ENCODE data around the gene AIP.
"Not testable (repeated sequence)": the region's sequence is repeated elsewhere in the genome, so short reads cannot be mapped to it uniquely, and the experiment has no call there.

The AIP gene

GRCh38 chr11:67507242-67507863 is 24.5 kb downstream of the AIP start:
- no peak for DNase-seq (ENCODE audit: low spot score)

DNA sequence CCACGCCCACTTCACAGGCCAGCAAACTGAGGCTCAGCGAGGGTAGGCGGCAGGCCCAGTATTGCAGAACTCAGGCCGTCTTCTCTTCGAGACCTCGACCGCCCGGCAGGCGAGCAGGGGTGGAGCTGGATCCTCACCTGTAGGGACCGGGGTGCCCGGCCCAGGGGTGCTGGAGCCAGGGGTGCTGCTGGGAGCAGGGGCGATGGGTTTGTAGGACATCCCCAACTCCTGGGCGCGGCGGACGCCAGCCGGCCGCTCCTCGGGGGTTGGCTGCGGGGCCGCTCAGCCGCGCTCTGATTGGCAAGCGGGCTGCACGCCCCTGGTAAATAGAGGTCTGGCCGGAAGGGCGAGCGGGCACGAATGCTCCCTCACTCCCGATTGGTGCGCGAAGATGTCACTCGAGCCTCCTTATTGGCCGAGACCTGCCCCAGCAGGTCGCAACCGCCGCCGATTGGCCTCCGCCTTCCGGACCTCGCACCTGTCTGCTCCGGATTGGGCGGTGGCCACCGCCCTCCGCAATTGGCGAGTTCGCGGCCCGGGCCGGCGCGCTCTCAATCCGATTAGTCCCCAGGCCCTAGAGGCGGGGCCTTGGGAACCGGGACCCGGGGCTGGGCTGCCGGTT is 25.1 kb downstream of the AIP start, which contains the start of gene CDK2AP2:
TSS of gene CDK2AP2 (minus strand) at position 299 of the 622 bp plus-strand sequence. CDS start at position 219, 80 bp downstream.
- DNase-seq (ENCODE audit: low spot score) = peak; percentile 99

DNA sequence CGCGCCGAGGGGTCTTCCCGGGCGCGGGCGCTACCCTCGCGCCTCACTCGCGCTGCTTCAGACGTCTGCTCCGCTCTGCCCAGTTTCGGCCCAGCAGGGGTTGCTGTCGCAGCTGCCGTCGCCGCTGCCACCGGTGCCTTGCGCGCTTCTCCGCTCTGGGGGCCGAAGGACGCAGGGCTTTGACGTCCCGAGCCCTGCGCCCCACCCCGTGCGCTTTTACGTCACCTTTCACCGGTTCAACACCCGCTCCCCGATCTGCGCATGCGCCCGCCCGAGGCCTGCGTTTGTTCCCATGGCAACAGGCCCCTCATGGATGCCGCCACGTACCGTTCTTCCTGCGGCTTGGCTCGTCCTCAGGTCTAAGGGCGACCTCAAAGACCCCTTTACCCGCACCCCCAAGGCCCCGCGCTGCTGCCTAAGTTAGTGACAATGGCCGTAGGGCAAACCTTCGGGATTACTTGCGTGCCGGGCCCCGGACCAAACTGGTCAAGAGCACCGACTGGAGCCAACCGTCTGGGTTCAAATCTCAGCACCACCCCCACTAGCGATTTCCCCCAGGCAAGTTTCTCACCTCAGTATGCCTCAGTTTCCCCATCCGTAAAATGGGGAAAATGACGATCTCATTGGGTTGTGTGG is 25.8 kb downstream of the AIP start:
- DNase-seq (ENCODE audit: low spot score) = peak; percentile 99

- DNase-seq (ENCODE audit: low spot score) = no peak
These were observed 27.2 kb downstream of the AIP start for GRCh38 chr11:67510023-67510345.

GRCh38 chr11:67511558-67511957 is 28.7 kb downstream of the AIP start:
- DNase-seq (ENCODE audit: low spot score) = not testable (repeated sequence)

DNA sequence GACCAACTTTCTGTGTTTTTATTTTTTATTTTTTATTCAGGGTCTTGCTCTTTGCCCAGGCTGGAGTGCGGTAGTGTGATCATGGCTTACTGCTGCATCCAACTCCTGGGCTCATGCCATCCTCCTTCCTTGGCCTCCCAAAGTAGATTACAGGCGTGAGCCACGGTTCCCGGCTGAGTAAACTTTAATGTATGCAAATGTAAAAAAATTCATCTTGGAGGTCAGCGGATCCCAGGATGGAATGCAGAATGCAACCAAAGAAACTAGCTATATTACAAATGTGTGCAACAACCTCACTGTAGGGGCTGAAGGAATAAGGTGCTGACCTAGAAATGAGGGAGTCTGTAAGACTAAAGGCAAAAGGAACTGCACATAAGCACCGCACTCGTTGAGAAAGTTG is 31.3 kb downstream of the AIP start:
- no peak for DNase-seq (ENCODE audit: low spot score)

- no peak for DNase-seq (ENCODE audit: low spot score)
These were observed 34.0 kb downstream of the AIP start for GRCh38 chr11:67516806-67517205.

DNA sequence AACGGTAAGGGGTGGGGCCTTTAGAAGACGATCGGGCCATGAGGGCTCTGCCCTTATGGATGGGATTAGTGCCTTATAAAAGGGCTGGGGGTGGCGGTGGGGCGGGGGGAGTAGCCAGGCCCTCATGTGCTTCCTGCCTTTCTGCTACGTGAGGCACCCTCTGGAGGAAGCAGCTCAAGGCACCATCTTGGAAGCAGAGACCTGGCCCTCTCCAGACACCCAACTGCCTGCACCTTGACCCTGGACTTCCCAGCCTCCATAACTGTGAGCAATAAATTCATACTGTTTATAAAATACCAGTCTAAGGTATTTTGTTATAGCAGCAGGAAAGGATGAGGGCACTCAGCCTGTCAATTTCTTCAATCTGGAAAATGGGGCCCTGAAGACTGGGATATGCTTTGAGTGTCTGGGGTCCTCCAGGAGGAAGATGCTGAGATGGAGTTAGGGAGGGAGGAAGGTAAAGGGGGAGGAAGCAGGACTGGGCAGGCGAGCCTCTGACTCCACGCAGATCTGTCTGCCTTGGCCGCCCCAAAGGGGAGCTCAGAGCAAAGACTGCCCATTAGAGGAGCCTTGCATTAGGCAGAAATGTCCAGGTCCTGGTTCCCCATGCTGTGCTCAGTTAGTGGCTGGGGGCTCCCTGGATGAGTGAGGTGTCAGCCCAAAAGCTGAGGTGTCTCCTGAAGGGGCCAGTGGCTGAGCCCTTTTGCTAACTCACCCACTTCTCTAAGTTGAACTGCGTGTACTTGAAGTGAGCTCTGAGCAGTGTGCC is 35.1 kb downstream of the AIP start:
- no peak for DNase-seq (ENCODE audit: low spot score)

DNA sequence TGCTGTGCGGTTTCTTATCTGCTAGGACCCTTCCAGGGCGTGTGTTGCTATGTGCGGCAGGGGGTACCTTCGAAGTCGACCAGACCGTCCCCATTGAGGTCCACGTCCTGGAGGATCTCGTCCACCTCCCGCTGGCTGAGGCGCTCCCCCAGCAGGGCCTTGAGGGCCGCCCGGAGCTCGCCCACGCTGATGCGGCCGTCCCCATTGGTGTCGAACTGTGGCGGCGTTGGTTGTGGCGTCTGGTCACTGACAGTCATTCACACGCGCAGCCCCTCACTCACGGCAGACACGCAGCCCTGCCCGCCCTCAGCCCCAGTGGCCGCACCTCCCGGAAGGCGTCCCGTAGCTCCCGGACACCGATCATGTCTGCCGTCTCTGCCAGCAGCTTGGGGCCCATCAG is 36.9 kb downstream of the AIP start:
- no peak for DNase-seq (ENCODE audit: low spot score)

GRCh38 chr11:67520856-67521824 is 38.3 kb downstream of the AIP start:
- DNase-seq (ENCODE audit: low spot score) = no peak

DNA sequence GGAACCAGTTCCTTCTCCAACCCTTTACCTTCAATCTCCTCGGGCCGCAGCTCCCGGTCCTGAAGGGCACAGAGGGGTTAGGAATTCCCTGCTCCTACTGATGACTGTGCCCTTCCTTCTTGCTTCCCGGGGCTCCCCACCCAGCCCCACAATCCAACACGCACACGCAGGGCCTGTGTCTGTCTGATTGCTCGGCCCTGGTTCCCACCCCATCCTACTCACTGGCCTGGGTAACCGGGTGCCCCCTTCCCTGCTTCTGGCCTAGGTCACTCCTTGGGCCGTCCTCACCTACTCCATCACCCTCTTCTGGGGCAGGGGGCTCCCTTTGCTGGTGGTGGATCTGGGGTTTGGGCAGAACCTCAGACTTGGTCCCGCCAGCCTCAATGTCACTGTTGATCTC is 39.1 kb downstream of the AIP start:
- no peak for DNase-seq (ENCODE audit: low spot score)

- no peak for DNase-seq (ENCODE audit: low spot score)
These were observed 39.5 kb downstream of the AIP start for GRCh38 chr11:67522338-67522737.

DNA sequence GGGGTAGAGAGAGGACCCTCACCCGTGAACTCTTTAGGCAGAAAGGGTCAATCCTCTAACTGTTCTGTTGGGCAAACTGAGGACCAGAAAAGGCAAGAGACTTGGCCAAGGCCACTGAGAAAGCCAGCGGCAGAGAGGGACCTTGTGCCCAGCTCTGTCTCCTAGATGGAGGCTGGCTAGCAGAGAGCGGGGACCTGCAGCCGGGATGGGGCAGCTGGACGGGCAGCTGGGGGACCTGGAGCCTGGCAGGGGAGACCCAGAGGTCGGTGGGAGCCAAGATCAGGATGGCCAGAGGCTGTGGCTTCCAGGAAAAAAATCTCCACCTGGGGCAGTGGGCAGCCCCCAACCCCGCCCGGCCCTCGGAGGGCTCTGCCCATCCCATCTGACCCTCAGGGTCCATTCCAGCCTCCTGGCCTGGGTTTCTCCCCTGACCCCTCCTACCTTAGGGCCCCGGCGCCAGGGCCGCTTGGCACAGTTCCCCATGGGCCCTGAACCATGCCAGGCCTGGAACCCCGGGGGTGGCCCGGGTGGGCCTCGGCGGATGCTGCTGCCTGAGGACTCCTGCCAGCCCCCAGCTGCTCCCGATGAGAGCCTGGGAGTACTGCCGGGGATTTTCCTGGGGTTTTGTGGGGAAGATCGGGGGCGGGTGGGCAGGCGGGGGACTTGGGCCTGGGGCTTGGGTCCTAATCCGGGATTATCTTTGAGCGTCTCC is 40.2 kb downstream of the AIP start, which contains the start of gene CABP2:
TSS of gene CABP2 (minus strand) at position 603 of the 712 bp plus-strand sequence. CDS start at position 483, 120 bp downstream.
- no peak for DNase-seq (ENCODE audit: low spot score)

DNA sequence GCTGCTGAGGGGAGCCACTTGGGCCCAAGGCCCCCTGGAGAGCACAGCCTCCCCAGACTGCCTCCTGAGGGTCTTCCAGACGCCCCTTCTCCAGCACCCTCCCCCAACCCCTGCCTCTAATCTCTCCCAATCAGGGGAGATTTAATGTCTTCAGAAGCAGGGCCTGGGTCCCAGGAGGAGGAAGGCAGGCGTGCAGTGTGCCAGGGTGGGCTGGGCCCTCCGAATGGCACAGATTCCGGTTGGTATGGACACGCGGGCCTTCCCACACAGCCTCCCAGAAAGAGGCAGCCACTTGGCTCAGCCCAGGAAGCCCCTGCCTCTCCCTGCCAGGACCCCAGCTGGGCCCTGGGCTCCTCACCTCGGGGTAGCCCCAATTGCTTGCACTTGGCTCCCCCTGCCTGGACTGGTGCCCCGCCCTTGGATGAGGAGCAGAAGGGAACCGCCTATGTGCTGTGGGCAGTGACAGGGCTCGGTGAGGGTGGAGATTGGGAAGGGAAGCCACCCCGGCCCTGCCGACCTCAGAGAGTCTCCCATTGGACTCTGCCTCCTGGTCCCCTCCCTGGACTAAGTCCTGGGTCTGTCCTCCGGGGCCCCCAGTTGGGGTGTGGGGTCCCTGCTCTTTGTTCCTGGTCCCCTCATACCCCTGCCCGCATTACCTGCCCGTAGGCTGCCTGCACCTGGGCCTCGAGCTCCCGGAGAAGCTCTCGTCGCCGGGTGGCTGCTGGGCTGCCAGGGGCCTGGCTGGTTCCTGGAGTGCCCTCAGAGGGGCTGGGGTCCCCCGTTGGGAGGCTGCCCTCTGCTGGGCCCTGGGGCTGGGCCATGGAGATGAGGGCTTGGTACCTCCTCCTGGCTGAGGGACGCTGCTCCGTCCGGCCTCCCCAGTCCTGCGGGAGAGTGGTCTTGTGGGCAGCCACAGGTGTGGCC is 41.0 kb downstream of the AIP start:
- no peak for DNase-seq (ENCODE audit: low spot score)

GRCh38 chr11:67524480-67524808 is 41.6 kb downstream of the AIP start:
- DNase-seq (ENCODE audit: low spot score) = no peak

- no peak for DNase-seq (ENCODE audit: low spot score)
These were observed 42.6 kb downstream of the AIP start for GRCh38 chr11:67525275-67525976.

GRCh38 chr11:67528376-67528775 is 45.5 kb downstream of the AIP start:
- no peak for DNase-seq (ENCODE audit: low spot score)

DNA sequence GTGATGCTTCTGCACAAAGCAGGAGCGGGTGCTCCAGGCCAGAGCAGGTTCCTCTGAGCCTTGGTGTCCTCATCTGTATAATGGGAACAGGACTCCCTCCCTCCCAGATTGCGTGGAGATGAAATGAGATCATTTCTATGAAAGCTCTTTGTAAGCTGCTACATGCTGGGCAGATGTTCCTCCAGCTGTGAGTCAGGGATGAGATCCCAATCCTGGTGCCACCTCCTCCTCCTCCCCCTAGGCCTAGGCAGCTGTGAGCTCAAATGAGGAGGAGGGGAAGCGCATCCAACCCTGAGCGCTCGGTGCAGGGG is 47.4 kb downstream of the AIP start:
- no peak for DNase-seq (ENCODE audit: low spot score)

DNA sequence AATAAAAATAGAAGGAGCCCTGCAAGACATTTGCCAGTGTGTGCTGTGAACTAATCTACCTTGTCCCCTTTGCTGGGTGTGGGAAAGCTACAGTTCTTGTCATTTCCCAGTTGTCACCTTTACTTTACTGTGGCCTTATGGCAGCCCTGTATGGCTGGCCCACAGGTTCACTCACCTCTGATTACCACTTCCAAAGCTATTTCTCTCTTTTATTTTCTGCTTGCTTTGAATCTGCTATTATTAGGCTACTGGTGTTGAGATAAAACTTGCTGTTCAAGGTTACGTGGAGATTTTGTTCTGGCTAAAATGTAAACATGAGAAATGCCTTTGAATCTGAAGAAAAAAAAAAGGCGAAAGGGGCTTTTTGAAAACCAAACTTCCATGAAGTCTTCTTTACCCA is 50.1 kb downstream of the AIP start:
- no peak for DNase-seq (ENCODE audit: low spot score)
